Activated CD4-positive, alpha-beta T cell treated with anti-CD3 and anti-CD28 coated beads, Interleukin-2, amount 50 U/mL, for 16 hours (primary cell): ENCODE results near the gene TRAF2.

Experiments
- DNase-seq: peaks from one replicate; pipeline ENCODE4 v3.0.0-alpha.2; 2020

The TRAF2 gene

GRCh38 chr9:136951541-136952320, 65.4 kb downstream of the TRAF2 start, which contains the start of gene LCN12:
Gene LCN12, plus strand, starts transcription at chr9:136952273. Its CDS starts 55 bp downstream, at chr9:136952328.
- DNase-seq: no peak

- DNase-seq: no peak
Measured at GRCh38 chr9:136952321-136952850, 66.1 kb downstream of the TRAF2 start.

- DNase-seq: no peak
Measured at GRCh38 chr9:136952876-136953770, 66.8 kb downstream of the TRAF2 start.

- DNase-seq: no peak
Measured at GRCh38 chr9:136953771-136954269, 67.5 kb downstream of the TRAF2 start.

GRCh38 chr9:136954270-136955083, 68.2 kb downstream of the TRAF2 start:
- no peak for DNase-seq

GRCh38 chr9:136955202-136955942, 69.1 kb downstream of the TRAF2 start:
- no peak for DNase-seq

GRCh38 chr9:136955943-136956335, 69.6 kb downstream of the TRAF2 start:
- no peak for DNase-seq

GRCh38 chr9:136956604-136957003, 70.3 kb downstream of the TRAF2 start:
- DNase-seq: no peak

- DNase-seq: no peak
Measured at GRCh38 chr9:136957461-136957860, 71.1 kb downstream of the TRAF2 start.

- no peak for DNase-seq
Measured at GRCh38 chr9:136957901-136958300, 71.6 kb downstream of the TRAF2 start.

GRCh38 chr9:136958473-136958872, 72.2 kb downstream of the TRAF2 start:
- DNase-seq: no peak

- no peak for DNase-seq
Measured at GRCh38 chr9:136958898-136959850, 72.9 kb downstream of the TRAF2 start.

- DNase-seq: no peak
Measured at GRCh38 chr9:136960212-136960937, 74.1 kb downstream of the TRAF2 start.

GRCh38 chr9:136960938-136961275, 74.6 kb downstream of the TRAF2 start:
- no peak for DNase-seq

- no peak for DNase-seq
Measured at GRCh38 chr9:136961279-136962065, 75.2 kb downstream of the TRAF2 start.

GRCh38 chr9:136962163-136962562, 75.8 kb downstream of the TRAF2 start:
- no peak for DNase-seq

GRCh38 chr9:136962701-136963248, 76.5 kb downstream of the TRAF2 start:
- DNase-seq: no peak

GRCh38 chr9:136963341-136963740, 77.0 kb downstream of the TRAF2 start:
- DNase-seq: no peak

GRCh38 chr9:136963751-136964150, 77.4 kb downstream of the TRAF2 start:
- no peak for DNase-seq
